Stimulated activated CD4-positive, alpha-beta T cell treated with anti-CD3 and anti-CD28 coated beads, TNF-alpha, amount 100 ng/mL, for 24 hours (primary cell): ENCODE results near the gene BICRA.
A peak's percentile ranks its signal among the peaks of the same experiment; 100 is the strongest.

Experiments
- DNase-seq, 3 experiments: peaks; one replicate each; pipeline ENCODE4 v3.0.0-alpha.2; 2020; ENCODE audit warnings: low read depth in 3 of 3

Gene BICRA

DNA sequence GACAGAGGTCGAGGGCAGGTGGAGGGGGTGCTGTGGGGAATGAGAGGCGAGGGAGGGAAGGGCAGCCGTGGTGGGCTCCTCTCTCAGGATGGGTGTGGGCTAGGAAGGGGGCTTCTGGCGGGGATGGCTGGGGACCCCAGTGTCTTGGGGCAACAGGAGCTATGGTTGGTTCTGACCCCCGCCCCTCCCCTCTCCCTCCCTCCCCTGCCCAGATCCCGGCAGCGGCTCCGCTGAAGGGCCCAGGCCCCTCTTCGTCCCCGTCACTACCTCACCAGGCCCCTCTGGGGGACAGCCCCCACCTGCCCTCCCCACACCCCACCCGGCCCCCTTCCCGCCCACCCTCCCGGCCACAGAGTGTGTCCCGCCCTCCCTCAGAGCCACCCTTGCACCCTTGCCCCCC lies 85.0 kb downstream of the BICRA start:
- no peak for DNase-seq

GRCh38 chr19:47694466-47695273 lies 85.7 kb downstream of the BICRA start:
- no peak for DNase-seq

- DNase-seq, result no peak
Measured at GRCh38 chr19:47695533-47696262, 86.8 kb downstream of the BICRA start.

DNA sequence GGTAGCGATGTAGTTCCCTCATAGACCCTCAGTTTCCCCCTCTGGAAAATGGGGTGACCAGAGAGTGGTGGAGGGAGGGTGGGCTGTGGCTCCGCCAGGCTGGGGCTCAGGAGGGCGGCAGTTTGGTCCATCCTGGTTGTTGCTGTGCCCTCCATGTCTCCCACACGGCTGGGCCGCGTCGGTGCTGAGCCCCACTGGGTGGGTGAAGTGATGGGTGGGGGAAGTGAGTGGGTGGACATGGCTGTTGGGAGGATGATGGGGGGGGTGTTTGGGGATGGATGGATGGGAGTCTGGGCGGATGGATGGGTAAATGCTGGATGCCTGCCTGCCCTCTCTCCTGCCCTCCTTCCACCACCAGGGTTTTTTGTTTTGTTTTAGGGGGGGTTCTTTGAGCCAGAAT lies 87.7 kb downstream of the BICRA start:
- DNase-seq, result no peak

DNA sequence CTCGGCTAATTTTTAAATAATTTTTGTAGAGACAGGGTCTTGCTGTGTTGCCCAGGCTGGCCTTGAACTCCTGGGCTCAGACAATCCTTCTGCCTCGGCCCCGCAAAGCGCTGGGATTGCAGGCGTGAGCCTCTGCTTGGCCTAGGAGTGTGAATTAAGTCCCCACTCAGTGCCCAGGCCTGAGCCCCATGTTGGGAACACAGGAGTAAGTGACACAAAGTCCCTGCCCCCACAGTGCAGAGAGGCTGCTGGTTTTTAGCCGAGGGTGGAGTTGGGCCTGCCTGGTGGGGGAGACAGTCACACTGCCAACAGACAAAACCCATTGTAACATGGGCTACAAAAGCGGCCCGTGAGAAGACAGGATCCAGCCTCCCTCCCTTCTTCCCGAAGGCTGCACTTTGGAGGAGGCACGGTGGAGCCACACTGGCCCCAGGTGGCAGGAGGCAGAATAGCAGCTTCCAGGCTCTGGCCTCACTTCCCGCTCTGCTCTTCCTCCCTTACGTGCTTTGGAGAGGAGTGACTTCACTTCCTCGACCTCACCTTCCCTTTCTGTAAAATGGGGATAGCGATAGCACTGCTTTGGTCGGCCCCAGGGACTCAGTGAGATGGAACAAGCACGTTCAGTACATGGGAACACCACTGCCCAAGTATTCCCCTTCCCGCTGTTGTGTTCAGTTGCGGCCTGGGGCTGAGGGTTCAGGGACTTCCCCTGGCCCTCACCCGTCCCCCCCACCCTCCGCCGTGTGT lies 89.1 kb downstream of the BICRA start:
- peak; percentile 23 to 57 (median 25) for DNase-seq

DNA sequence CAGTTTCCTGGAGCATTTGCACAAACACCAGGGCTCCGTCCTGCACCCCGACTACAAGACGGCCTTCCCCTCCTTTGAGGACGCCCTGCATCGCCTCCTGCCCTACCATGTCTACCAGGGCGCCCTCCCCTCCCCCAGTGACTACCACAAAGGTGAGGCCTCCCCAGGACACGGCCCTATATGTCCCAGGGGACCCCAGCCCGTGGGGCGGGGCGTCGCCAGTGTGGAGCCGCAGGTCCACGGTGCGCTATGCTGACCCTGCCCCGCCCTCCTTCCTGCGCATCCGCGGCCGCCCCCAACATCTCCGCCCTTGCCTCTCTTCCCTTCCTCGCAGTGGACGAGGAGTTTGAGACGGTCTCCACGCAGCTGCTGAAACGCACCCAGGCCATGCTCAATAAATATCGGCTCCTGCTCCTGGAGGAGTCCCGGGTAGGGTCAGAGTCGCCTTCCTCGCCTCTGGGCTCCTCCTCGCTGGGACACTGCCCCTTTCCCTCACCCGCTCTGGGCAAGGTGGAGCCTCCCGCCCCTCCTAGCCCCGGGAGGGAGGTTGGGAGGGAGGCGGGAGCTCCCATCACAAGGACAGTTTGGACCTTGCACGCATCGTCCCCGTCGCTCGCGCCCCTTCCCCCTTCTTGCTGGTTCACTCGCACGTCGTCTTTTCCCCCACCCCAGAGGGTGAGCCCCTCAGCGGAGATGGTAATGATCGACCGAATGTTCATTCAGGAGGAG lies 89.9 kb downstream of the BICRA start:
- DNase-seq, result no peak

DNA sequence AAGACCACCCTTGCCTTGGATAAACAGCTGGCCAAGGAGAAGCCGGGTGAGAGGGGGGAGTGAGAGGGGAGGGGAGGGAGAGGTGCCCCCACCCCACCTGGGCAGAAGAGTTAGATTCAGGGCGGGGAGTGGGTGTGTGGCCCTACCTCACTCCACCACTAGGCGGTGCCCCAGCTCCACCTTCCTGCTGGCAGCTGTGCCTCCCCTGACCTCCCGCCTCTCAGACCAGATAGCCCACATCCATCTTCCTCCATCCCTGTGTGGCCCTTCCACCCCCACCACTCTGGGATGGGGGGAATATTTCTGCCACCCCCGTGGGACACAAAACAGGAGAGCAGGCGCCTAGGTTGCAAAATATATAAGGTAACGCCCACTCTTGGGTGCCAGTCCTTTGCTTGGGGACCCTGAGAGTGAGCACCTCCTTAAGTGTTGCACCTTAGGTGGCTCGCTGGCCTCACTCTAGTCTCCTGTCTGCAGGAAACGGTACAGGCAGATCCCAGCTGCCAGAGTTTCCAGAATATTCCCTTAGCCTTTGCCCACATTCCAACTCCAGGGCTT lies 90.5 kb downstream of the BICRA start:
- peak; percentile 11 to 55 (median 37) for DNase-seq

GRCh38 chr19:47700934-47701716 lies 92.2 kb downstream of the BICRA start:
- DNase-seq, result no peak

DNA sequence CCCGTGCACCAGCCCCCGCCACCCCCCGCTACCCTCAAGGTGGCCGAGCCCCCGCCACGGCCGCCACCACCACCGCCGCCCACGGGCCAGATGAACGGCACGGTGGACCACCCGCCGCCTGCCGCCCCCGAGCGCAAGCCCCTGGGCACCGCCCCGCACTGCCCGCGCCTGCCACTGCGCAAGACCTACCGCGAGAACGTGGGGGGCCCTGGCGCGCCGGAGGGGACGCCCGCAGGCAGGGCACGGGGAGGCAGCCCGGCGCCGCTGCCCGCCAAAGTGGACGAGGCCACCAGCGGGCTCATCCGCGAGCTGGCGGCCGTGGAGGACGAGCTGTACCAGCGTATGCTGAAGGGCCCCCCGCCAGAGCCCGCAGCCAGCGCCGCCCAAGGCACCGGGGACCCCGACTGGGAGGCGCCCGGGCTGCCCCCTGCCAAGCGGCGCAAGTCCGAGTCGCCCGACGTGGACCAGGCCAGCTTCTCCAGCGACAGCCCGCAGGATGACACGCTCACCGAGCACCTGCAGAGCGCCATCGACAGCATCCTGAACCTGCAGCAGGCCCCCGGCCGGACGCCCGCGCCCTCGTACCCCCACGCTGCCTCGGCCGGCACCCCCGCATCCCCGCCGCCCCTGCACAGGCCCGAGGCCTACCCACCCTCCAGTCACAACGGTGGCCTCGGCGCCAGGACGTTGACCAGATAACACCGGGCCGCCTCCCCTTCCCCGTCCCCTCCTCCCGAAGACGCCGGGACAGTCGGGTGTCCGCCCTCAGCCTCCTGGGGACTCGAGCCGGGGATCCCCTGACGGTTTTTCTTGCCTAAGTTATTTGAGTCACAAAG lies 93.0 kb downstream of the BICRA start:
- no peak for DNase-seq

GRCh38 chr19:47702671-47703070 lies 93.7 kb downstream of the BICRA start:
- no peak for DNase-seq

DNA sequence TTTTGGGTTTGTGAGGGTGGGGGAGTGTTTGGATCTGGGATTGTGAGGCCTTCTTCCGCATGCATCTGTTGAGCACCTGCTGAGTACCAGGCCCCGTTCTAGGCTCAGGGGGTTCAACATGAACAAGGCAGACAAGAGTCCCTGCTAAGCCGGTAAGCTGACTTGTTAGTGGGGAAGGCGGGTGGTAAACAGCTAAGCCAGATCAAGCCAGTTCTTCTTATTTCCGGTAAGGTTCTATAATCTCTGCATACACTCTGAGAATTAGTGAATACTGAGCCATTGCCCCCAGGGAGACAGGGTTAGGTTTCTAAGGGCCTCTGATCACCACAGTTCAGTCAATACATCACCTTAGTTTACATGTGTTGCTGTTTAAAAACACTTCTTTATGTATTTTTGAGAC lies 94.4 kb downstream of the BICRA start:
- DNase-seq, result no peak

DNA sequence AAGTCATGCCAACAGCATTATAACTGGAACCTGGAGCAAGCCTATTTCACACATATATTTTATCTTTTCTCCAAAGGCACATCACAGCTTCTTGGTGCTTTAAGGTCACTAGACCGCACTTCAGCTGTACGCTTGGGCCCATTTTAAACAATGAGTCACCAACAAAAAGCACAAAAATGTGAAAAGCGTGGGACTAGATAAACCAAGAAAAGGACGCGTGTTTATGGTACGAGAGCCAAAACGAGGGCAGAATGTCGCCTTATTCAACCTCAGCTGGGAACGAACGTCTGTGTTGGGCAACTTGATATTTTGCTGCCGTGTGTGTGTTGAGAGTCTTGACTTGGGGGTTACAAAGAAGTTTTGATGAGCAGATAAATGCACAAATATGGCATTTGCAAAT lies 95.1 kb downstream of the BICRA start:
- no peak for DNase-seq

GRCh38 chr19:47704656-47705055 lies 95.7 kb downstream of the BICRA start:
- DNase-seq, result no peak

- peak; percentile 62 to 80 (median 66) for DNase-seq
Measured at GRCh38 chr19:47707135-47707925, 98.4 kb downstream of the BICRA start.

- no peak for DNase-seq
Measured at GRCh38 chr19:47711652-47712242, 102.8 kb downstream of the BICRA start.

GRCh38 chr19:47713046-47714021 lies 104.4 kb downstream of the BICRA start, which contains the start of gene EHD2:
TSS of gene EHD2 (plus strand) at chr19:47713422. CDS start at chr19:47716613, 3,191 bp downstream.
- DNase-seq, result peak; percentile 10 to 42 (median 29)

GRCh38 chr19:47714339-47714738 lies 105.4 kb downstream of the BICRA start:
- DNase-seq, result no peak
